GM12872 (cell line): Measurements from ENCODE around the gene RAD51B.

Experiments
- TF ChIP-seq, protein P1 (sequence below): IDR thresholded peaks from 3 replicates; pipeline ENCODE4 v1.5.1; 2011; ENCODE audit warnings: low read depth, mild to moderate bottlenecking, low read length, moderate library complexity; ENCODE audit not compliant: insufficient read depth

RAD51B gene

DNA sequence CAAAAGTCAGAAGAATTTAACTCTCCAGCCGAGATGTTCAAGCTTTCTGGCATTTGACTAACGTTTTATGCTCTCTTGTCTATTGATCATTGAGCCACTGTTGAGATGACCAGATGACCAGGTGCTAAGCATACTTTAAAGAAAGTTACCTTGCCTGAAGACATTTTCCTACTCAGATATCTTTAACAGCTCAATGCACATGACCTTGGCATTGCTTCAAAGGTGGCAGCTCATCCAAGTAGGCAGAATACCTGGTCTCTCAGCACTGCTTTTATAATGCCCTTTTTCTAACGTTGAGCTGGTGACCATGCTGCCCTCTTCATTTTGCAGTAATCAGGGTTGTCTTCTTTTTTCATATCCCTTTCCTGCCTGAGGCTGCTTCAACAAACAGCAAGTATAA lies 358.1 kb downstream of the RAD51B start:
- TF ChIP-seq, protein P1, sequence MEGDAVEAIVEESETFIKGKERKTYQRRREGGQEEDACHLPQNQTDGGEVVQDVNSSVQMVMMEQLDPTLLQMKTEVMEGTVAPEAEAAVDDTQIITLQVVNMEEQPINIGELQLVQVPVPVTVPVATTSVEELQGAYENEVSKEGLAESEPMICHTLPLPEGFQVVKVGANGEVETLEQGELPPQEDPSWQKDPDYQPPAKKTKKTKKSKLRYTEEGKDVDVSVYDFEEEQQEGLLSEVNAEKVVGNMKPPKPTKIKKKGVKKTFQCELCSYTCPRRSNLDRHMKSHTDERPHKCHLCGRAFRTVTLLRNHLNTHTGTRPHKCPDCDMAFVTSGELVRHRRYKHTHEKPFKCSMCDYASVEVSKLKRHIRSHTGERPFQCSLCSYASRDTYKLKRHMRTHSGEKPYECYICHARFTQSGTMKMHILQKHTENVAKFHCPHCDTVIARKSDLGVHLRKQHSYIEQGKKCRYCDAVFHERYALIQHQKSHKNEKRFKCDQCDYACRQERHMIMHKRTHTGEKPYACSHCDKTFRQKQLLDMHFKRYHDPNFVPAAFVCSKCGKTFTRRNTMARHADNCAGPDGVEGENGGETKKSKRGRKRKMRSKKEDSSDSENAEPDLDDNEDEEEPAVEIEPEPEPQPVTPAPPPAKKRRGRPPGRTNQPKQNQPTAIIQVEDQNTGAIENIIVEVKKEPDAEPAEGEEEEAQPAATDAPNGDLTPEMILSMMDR: no peak

DNA sequence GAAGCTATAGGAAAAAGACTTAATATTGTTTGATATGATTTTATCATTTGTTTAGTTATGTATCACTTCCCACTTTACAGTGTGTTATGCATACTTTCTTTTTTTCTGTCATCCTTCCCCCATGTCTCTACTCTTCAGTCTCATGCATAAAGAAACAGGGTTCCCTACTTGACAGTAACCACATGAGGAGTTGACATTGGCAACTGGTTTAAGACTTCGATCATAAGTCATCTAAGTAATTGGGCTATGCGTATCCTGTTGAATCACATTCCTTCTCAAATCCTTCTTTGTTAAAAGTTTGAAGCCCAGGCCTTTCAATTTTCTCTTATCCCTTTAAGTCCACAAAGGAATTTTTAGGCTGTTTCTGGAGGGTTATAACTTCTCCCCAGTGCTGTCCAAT lies 358.7 kb downstream of the RAD51B start:
- TF ChIP-seq, protein P1: no peak

DNA sequence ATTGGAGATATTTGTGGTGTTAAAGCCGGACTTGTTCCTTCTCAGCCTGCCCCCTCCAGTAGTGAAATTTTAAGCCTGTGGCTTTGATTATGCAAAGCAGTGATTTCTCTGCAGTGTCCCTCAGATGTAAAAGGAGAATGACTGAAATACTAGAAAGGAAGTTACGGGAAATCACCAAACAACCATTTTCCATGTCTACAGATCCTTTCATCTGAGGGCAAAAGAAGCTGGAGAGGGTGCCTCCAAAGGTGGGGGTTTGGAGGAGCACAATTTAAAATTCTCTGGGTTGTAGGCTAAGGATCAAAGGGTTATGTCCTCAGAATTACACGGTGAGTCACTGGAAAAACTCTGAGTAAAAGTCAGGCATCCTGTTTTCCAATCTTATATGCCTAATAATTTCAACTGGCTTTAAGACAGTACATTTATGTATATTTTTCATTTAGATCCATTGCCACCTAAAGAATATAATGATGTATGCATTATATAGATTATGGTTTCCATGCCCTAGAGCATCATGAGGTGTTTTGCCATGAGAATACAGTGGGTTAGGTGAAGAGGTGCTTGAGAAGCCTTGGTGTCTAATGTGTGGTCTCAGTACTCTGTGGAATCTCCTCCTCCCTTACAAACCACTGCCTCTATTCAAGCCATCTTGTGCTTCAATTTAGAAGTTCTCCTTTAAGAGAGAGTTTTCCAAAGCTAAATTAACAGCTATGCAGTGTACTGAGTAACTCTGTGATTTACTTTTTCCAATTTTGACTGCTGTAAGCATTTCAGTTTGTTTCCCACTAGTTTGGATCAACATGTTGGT lies 362.1 kb downstream of the RAD51B start:
- TF ChIP-seq, protein P1: no peak

DNA sequence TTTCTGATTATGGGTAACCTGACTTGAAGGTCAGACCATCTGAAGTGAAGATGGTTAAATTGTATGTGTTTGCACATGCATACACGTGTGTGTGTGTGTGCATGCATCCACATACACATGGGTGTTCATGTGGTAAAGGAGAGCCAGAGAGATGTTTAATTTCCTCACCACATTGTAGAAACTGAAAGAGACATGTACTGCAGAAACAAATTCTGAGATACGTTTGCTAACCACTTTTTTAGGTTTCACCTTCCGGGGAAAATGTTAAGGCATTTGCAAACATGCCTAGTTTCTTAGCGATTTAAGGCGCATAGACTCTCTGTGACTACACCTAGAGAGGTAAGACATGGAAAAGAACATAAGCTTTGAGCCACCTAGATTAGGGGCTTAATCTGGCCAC lies 362.9 kb downstream of the RAD51B start:
- TF ChIP-seq, protein P1: no peak

DNA sequence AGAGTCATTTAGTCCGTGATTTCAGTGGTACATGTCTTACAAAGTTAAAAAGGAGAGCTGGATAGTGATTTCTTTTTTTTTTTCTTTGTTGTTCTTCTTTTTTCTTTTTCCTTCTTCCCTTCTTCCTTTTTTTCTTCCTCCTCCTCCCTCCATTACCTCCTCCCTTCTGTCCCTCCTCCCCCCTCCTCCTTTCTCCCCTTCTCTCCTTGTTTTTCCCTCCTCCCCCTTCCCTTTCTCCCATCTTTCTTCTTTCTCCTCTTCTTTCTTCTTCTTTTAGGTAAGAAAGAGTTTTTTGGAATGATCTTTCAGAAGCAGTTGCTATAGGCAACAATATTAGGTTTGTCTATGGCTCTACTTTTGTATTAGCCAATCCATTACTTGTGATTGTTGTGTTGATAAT lies 368.6 kb downstream of the RAD51B start:
- TF ChIP-seq, protein P1: no peak

DNA sequence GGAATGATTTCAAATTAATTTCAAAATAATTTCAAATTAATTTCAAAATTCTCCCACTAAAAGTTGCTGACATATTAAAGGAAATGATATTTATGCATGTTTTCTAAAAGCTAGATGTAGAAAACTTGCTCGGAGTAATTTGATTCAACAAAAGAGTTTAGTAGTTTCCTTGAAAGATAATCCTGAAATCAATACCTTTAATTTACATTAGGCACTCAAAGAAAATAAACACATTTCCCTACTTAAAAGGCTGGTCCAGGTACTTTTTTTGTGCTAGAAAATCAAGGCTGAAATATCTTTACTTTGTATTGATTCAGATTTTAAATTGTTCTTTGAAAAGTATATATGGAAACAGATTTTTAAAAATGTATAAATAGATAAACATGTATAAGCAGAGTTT lies 370.5 kb downstream of the RAD51B start:
- TF ChIP-seq, protein P1: no peak

DNA sequence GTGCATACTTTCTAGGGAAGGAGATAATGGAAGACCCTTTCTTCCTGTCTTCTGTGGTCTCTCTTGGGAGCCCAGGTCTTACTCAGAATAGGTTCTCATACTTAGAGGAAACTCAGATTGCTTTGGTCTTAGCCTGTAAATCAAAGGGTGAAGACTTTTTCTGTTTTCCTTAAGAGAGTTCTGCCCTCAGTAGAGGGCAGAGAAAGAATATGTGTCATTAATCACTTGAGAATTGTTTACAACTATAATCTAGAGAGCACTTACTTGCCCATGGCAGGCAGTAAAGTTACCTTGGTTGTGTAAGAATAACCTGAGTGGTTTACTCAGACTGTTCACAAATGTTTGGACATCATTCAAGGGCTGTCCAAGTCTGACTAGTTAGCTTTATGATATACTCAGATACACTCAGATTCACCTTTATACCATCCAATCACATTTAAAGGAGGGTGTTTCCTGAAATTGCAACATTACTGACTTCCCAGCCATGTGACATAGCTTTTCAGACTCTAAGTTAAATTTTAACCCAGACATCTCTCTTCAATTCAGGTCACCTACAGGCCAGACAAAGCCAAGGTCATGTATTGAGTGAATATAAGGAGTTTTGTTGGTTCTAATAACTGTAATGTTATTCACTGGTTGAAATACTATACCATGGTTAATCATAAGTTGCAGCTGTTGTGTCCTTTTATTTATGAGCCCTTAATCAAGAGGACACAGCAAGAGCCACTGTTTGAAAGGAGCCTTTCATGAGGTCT lies 372.2 kb downstream of the RAD51B start:
- TF ChIP-seq, protein P1: no peak
